ENCODE results near the gene SSTR1.

Gene SSTR1

GRCh38 chr14:38197001-38197783 is 10.5 kb upstream of the SSTR1 start:
- Histone ChIP-seq H3K27ac (ENCODE audit: insufficient read depth in 1 of 2, low read depth in 1 of 2, low read length in 2 of 2, poor library complexity in 1 of 2, severe bottlenecking in 2 of 2) (no peak overlapping the region), H3K4me1 (ENCODE audit: control extremely low read depth in 1 of 4, control insufficient read depth in 4 of 4, insufficient read depth in 4 of 4, low read length in 3 of 4) (no peaks in the 10 kb centered on the region), H3K4me3 (ENCODE audit: control insufficient read depth in 1 of 7, extremely low read depth in 1 of 7, insufficient read depth in 4 of 7, low read depth in 2 of 7, low read length in 6 of 7) (no peak overlapping the region), H3K27me3 (replicated peaks in 2 of 5; ENCODE audit: control insufficient read depth in 4 of 5, insufficient read depth in 5 of 5, low read length in 4 of 5) (peaks cover 0 to 3% (median 0%) of the 10 kb centered on the region in 5 experiments), H3K9me3 (ENCODE audit: control extremely low read depth in 1 of 5, control insufficient read depth in 4 of 5, insufficient read depth in 2 of 5, low read depth in 1 of 5, low read length in 4 of 5) (no peaks in the 10 kb centered on the region), H3K36me3 (ENCODE audit: control insufficient read depth in 4 of 4, insufficient read depth in 4 of 4, low read length in 3 of 4) (no peaks in the 10 kb centered on the region)
- CTCF ChIA-PET = interaction anchor here (0.7 to 2.1 kb wide), 11 partner anchors 10 to 686 kb away, joined by 3 to 14 read pairs (median 5); partner anchors contain the start of gene SSTR1
- peak in 1 of 3 donors; percentile 18 for DNase-seq
- POLR2A ChIA-PET = no interaction called here

- no peak for DNase-seq
- CTCF ChIA-PET = interaction anchor here (0.7 to 2.1 kb wide), 9 partner anchors 9 to 685 kb away, joined by 3 to 14 read pairs (median 5); partner anchors contain the start of gene SSTR1
- H3K9me3 ChIP-seq (ENCODE audit: control extremely low read depth in 1 of 5, control insufficient read depth in 4 of 5, insufficient read depth in 2 of 5, low read depth in 1 of 5, low read length in 4 of 5) = no peaks in the 10 kb centered on the region
- no CpG with 5 or more reads among the region's 2 CpGs for WGBS (ENCODE audit: insufficient coverage)
- no peak overlapping the region for H3K27ac ChIP-seq (ENCODE audit: insufficient read depth in 1 of 2, low read depth in 1 of 2, low read length in 2 of 2, poor library complexity in 1 of 2, severe bottlenecking in 2 of 2)
- no peaks in the 10 kb centered on the region for H3K4me1 ChIP-seq (ENCODE audit: control extremely low read depth in 1 of 4, control insufficient read depth in 4 of 4, insufficient read depth in 4 of 4, low read length in 3 of 4)
- POLR2A ChIA-PET = no interaction called here
- no peaks in the 10 kb centered on the region for H3K36me3 ChIP-seq (ENCODE audit: control insufficient read depth in 4 of 4, insufficient read depth in 4 of 4, low read length in 3 of 4)
- no peak overlapping the region for H3K4me3 ChIP-seq (ENCODE audit: control insufficient read depth in 1 of 7, extremely low read depth in 1 of 7, insufficient read depth in 4 of 7, low read depth in 2 of 7, low read length in 6 of 7)
- peaks cover 0 to 5% (median 0%) of the 10 kb centered on the region in 5 experiments for H3K27me3 ChIP-seq (replicated peaks in 2 of 5; ENCODE audit: control insufficient read depth in 4 of 5, insufficient read depth in 5 of 5, low read length in 4 of 5)
These were observed 9.8 kb upstream of the SSTR1 start for GRCh38 chr14:38197784-38198335.

- H3K4me3 ChIP-seq (ENCODE audit: control insufficient read depth in 1 of 7, extremely low read depth in 1 of 7, insufficient read depth in 4 of 7, low read depth in 2 of 7, low read length in 6 of 7) = no peak overlapping the region
- ChIA-PET CTCF (interaction anchor here (0.9 to 2.1 kb wide), 4 partner anchors 9 to 294 kb away, joined by 3 to 6 read pairs (median 6); partner anchors contain the start of gene SSTR1), POLR2A (no interaction called here)
- H3K36me3 ChIP-seq (ENCODE audit: control insufficient read depth in 4 of 4, insufficient read depth in 4 of 4, low read length in 3 of 4) = no peaks in the 10 kb centered on the region
- H3K27ac ChIP-seq (ENCODE audit: insufficient read depth in 1 of 2, low read depth in 1 of 2, low read length in 2 of 2, poor library complexity in 1 of 2, severe bottlenecking in 2 of 2) = no peak overlapping the region
- H3K27me3 ChIP-seq (replicated peaks in 2 of 5; ENCODE audit: control insufficient read depth in 4 of 5, insufficient read depth in 5 of 5, low read length in 4 of 5) = peaks cover 0 to 6% (median 0%) of the 10 kb centered on the region in 5 experiments
- no peaks in the 10 kb centered on the region for H3K4me1 ChIP-seq (ENCODE audit: control extremely low read depth in 1 of 4, control insufficient read depth in 4 of 4, insufficient read depth in 4 of 4, low read length in 3 of 4)
- no peak for DNase-seq
- WGBS (ENCODE audit: insufficient coverage) = 57% methylated on average over 3 of the region's 4 CpGs
- no peaks in the 10 kb centered on the region for H3K9me3 ChIP-seq (ENCODE audit: control extremely low read depth in 1 of 5, control insufficient read depth in 4 of 5, insufficient read depth in 2 of 5, low read depth in 1 of 5, low read length in 4 of 5)
These were observed 9.3 kb upstream of the SSTR1 start for GRCh38 chr14:38198425-38198824.

- Histone ChIP-seq H3K4me1 (ENCODE audit: control extremely low read depth in 1 of 4, control insufficient read depth in 4 of 4, insufficient read depth in 4 of 4, low read length in 3 of 4) (no peaks in the 10 kb centered on the region), H3K27me3 (replicated peaks in 2 of 5; ENCODE audit: control insufficient read depth in 4 of 5, insufficient read depth in 5 of 5, low read length in 4 of 5) (peaks cover 0 to 6% (median 2%) of the 10 kb centered on the region in 5 experiments), H3K4me3 (ENCODE audit: control insufficient read depth in 1 of 7, extremely low read depth in 1 of 7, insufficient read depth in 4 of 7, low read depth in 2 of 7, low read length in 6 of 7) (no peak overlapping the region), H3K9me3 (ENCODE audit: control extremely low read depth in 1 of 5, control insufficient read depth in 4 of 5, insufficient read depth in 2 of 5, low read depth in 1 of 5, low read length in 4 of 5) (no peaks in the 10 kb centered on the region), H3K36me3 (ENCODE audit: control insufficient read depth in 4 of 4, insufficient read depth in 4 of 4, low read length in 3 of 4) (no peaks in the 10 kb centered on the region), H3K27ac (ENCODE audit: insufficient read depth in 1 of 2, low read depth in 1 of 2, low read length in 2 of 2, poor library complexity in 1 of 2, severe bottlenecking in 2 of 2) (no peak overlapping the region)
- no peak for DNase-seq
- POLR2A ChIA-PET = no interaction called here
- CTCF ChIA-PET = interaction anchor here (0.9 kb wide), 3 partner anchors 15 to 294 kb away, joined by 3 to 6 read pairs (median 3); no protein-coding TSS in a partner anchor
- WGBS (ENCODE audit: insufficient coverage) = 97% methylated on average over 9 of the region's 9 CpGs
These were observed 8.6 kb upstream of the SSTR1 start for GRCh38 chr14:38199076-38199475.

GRCh38 chr14:38199739-38200138 is 8.0 kb upstream of the SSTR1 start:
- Histone ChIP-seq H3K4me1 (ENCODE audit: control extremely low read depth in 1 of 4, control insufficient read depth in 4 of 4, insufficient read depth in 4 of 4, low read length in 3 of 4) (no peaks in the 10 kb centered on the region), H3K36me3 (ENCODE audit: control insufficient read depth in 4 of 4, insufficient read depth in 4 of 4, low read length in 3 of 4) (no peaks in the 10 kb centered on the region), H3K27me3 (replicated peaks in 2 of 5; ENCODE audit: control insufficient read depth in 4 of 5, insufficient read depth in 5 of 5, low read length in 4 of 5) (peaks cover 0 to 6% (median 2%) of the 10 kb centered on the region in 5 experiments), H3K9me3 (ENCODE audit: control extremely low read depth in 1 of 5, control insufficient read depth in 4 of 5, insufficient read depth in 2 of 5, low read depth in 1 of 5, low read length in 4 of 5) (no peaks in the 10 kb centered on the region), H3K4me3 (ENCODE audit: control insufficient read depth in 1 of 7, extremely low read depth in 1 of 7, insufficient read depth in 4 of 7, low read depth in 2 of 7, low read length in 6 of 7) (no peak overlapping the region), H3K27ac (ENCODE audit: insufficient read depth in 1 of 2, low read depth in 1 of 2, low read length in 2 of 2, poor library complexity in 1 of 2, severe bottlenecking in 2 of 2) (no peak overlapping the region)
- ChIA-PET CTCF (interaction anchor here (0.8 to 0.9 kb wide), 2 partner anchors 11 to 191 kb away, joined by 3 read pairs; no protein-coding TSS in a partner anchor), POLR2A (no interaction called here)
- 100% methylated on average over 1 of the region's 1 CpG for WGBS (ENCODE audit: insufficient coverage)
- DNase-seq = no peak

- H3K4me1 ChIP-seq (ENCODE audit: control extremely low read depth in 1 of 4, control insufficient read depth in 4 of 4, insufficient read depth in 4 of 4, low read length in 3 of 4) = no peaks in the 10 kb centered on the region
- peaks cover 2 to 5% (median 4%) of the 10 kb centered on the region in 5 experiments for H3K9me3 ChIP-seq (ENCODE audit: control extremely low read depth in 1 of 5, control insufficient read depth in 4 of 5, insufficient read depth in 2 of 5, low read depth in 1 of 5, low read length in 4 of 5)
- POLR2A ChIA-PET = no interaction called here
- H3K4me3 ChIP-seq (ENCODE audit: control insufficient read depth in 1 of 7, extremely low read depth in 1 of 7, insufficient read depth in 4 of 7, low read depth in 2 of 7, low read length in 6 of 7) = no peak overlapping the region
- 100% methylated on average over 2 of the region's 5 CpGs for WGBS (ENCODE audit: insufficient coverage)
- peaks cover 0 to 14% (median 5%) of the 10 kb centered on the region in 5 experiments for H3K27me3 ChIP-seq (replicated peaks in 2 of 5; ENCODE audit: control insufficient read depth in 4 of 5, insufficient read depth in 5 of 5, low read length in 4 of 5)
- no peak overlapping the region for H3K27ac ChIP-seq (ENCODE audit: insufficient read depth in 1 of 2, low read depth in 1 of 2, low read length in 2 of 2, poor library complexity in 1 of 2, severe bottlenecking in 2 of 2)
- H3K36me3 ChIP-seq (ENCODE audit: control insufficient read depth in 4 of 4, insufficient read depth in 4 of 4, low read length in 3 of 4) = no peaks in the 10 kb centered on the region
- CTCF ChIA-PET = interaction anchor here (0.6 kb wide), 1 partner anchor 16 kb away, joined by 3 read pairs; no protein-coding TSS in a partner anchor
- DNase-seq = no peak
These were observed 6.4 kb upstream of the SSTR1 start for GRCh38 chr14:38201137-38201828.
